ENCODE results near the gene MPDU1. TPM values are rescaled to one million over a fixed set of nuclear protein-coding genes. Genes with fewer than 3 reads are reported as not detected.

Gene MPDU1
- total RNA-seq, 2 experiments from 2014 or later: 21.3 to 34.5 TPM

GRCh38 chr17:7589891-7590691, 6.4 kb downstream of the MPDU1 start, which contains the start of gene SOX15:
Gene SOX15, minus strand, starts transcription at chr17:7590094. Its CDS starts 418 bp downstream, at chr17:7589676.
- Histone ChIP-seq H3K4me2 (ENCODE audit: low read length) (no peak within 1 kb of the TSS), H2AFZ (ENCODE audit: low read length) (no peak within 1 kb of the TSS), H3K79me2 (ENCODE audit: insufficient read depth, low read depth, low read length) (no peaks in the 10 kb centered on the region), H3K9me2 (ENCODE audit: insufficient read depth, low read length) (no peaks in the 10 kb centered on the region), H4K20me1 (ENCODE audit: insufficient read depth, low read length) (no peaks in the 10 kb centered on the region), H3K9me3 (ENCODE audit: low read length) (no peaks in the 10 kb centered on the region), H3K27ac (ENCODE audit: low read depth, low read length, poor library complexity, severe bottlenecking) (no peak within 1 kb of the TSS), H3K36me3 (ENCODE audit: insufficient read depth, low read length) (peaks cover 85% of the 10 kb centered on the region), H3K4me3 (ENCODE audit: low read depth, low read length, poor library complexity, severe bottlenecking) (no peak within 1 kb of the TSS), H3K4me1 (ENCODE audit: insufficient read depth, low read length, poor library complexity, severe bottlenecking) (peaks cover 1% of the 10 kb centered on the region)
- POLR2A ChIA-PET: no interaction called here
- DNase-seq (ENCODE audit: low spot score): no peak
- CTCF ChIA-PET (ENCODE audit: unreplicated experiment): interaction anchor here (1.0 kb wide), 1 partner anchor 76 kb away, joined by 3 read pairs; no protein-coding TSS in a partner anchor
- intact Hi-C loops (cut with micrococcal nuclease; ENCODE audit: unreplicated experiment): no loop called here
- BruUV-seq (replicated peaks): no TSS peak
- TF ChIP-seq, protein P1, sequence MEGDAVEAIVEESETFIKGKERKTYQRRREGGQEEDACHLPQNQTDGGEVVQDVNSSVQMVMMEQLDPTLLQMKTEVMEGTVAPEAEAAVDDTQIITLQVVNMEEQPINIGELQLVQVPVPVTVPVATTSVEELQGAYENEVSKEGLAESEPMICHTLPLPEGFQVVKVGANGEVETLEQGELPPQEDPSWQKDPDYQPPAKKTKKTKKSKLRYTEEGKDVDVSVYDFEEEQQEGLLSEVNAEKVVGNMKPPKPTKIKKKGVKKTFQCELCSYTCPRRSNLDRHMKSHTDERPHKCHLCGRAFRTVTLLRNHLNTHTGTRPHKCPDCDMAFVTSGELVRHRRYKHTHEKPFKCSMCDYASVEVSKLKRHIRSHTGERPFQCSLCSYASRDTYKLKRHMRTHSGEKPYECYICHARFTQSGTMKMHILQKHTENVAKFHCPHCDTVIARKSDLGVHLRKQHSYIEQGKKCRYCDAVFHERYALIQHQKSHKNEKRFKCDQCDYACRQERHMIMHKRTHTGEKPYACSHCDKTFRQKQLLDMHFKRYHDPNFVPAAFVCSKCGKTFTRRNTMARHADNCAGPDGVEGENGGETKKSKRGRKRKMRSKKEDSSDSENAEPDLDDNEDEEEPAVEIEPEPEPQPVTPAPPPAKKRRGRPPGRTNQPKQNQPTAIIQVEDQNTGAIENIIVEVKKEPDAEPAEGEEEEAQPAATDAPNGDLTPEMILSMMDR (conservative IDR thresholded peaks at IDR 0.05; ENCODE audit: low read length): no peak
- no peak for TF ChIP-seq EZH2phosphoT487 (IDR thresholded peaks at IDR 0.05; ENCODE audit: borderline replicate concordance, low read depth, low read length)

- DNase-seq (ENCODE audit: low spot score): no peak
- Histone ChIP-seq H2AFZ (ENCODE audit: low read length) (no peak overlapping the region), H3K27ac (ENCODE audit: low read depth, low read length, poor library complexity, severe bottlenecking) (no peak overlapping the region), H3K4me3 (ENCODE audit: low read depth, low read length, poor library complexity, severe bottlenecking) (no peak overlapping the region), H4K20me1 (ENCODE audit: insufficient read depth, low read length) (no peaks in the 10 kb centered on the region), H3K9me2 (ENCODE audit: insufficient read depth, low read length) (no peaks in the 10 kb centered on the region), H3K79me2 (ENCODE audit: insufficient read depth, low read depth, low read length) (no peaks in the 10 kb centered on the region), H3K9me3 (ENCODE audit: low read length) (no peaks in the 10 kb centered on the region), H3K4me1 (ENCODE audit: insufficient read depth, low read length, poor library complexity, severe bottlenecking) (no peaks in the 10 kb centered on the region), H3K36me3 (ENCODE audit: insufficient read depth, low read length) (peaks cover 89% of the 10 kb centered on the region), H3K4me2 (ENCODE audit: low read length) (no peak overlapping the region)
- POLR2A ChIA-PET: no interaction called here
- intact Hi-C loops (cut with micrococcal nuclease; ENCODE audit: unreplicated experiment): no loop called here
- CTCF ChIA-PET (ENCODE audit: unreplicated experiment): no interaction called here
- no TSS peak for BruUV-seq (replicated peaks)
- no peak for TF ChIP-seq EZH2phosphoT487 (IDR thresholded peaks at IDR 0.05; ENCODE audit: borderline replicate concordance, low read depth, low read length)
- TF ChIP-seq, protein P1 (conservative IDR thresholded peaks at IDR 0.05; ENCODE audit: low read length): no peak
Observed at GRCh38 chr17:7590743-7591142, 7.1 kb downstream of the MPDU1 start.

DNA sequence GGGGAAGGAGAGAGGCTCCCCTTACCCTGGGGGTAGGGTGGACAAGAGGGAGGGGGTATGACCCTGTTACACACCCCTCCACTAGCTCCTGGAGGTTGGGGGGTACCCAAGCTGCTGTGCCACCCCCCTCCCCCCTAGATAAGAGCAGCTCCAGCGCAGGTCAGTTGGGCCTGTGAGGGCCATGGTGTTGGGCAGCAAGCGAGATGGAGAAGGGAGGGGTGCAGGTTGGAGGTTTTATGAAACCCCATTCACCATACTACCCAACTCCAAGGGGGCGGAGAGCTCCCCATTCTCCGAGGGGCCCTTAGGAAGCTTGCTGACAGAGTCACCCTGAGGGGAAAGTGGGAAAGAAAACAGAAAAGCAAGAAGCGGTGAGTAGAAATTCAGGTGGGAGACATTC, 7.9 kb downstream of the MPDU1 start:
- Histone ChIP-seq H3K9me2 (ENCODE audit: insufficient read depth, low read length) (no peaks in the 10 kb centered on the region), H4K20me1 (ENCODE audit: insufficient read depth, low read length) (no peaks in the 10 kb centered on the region), H3K4me2 (ENCODE audit: low read length) (no peak overlapping the region), H3K4me1 (ENCODE audit: insufficient read depth, low read length, poor library complexity, severe bottlenecking) (no peaks in the 10 kb centered on the region), H3K79me2 (ENCODE audit: insufficient read depth, low read depth, low read length) (no peaks in the 10 kb centered on the region), H3K4me3 (ENCODE audit: low read depth, low read length, poor library complexity, severe bottlenecking) (no peak overlapping the region), H3K36me3 (ENCODE audit: insufficient read depth, low read length) (peaks cover 92% of the 10 kb centered on the region), H3K27ac (ENCODE audit: low read depth, low read length, poor library complexity, severe bottlenecking) (no peak overlapping the region), H3K9me3 (ENCODE audit: low read length) (no peaks in the 10 kb centered on the region), H2AFZ (ENCODE audit: low read length) (no peak overlapping the region)
- TF ChIP-seq EZH2phosphoT487 (IDR thresholded peaks at IDR 0.05; ENCODE audit: borderline replicate concordance, low read depth, low read length): no peak
- TF ChIP-seq, protein P1 (conservative IDR thresholded peaks at IDR 0.05; ENCODE audit: low read length): no peak
- BruUV-seq (replicated peaks): no TSS peak
- DNase-seq (ENCODE audit: low spot score): no peak
- intact Hi-C loops (cut with micrococcal nuclease; ENCODE audit: unreplicated experiment): no loop called here
- POLR2A ChIA-PET: no interaction called here
- CTCF ChIA-PET (ENCODE audit: unreplicated experiment): no interaction called here
